PC-9 (cell line): Measurements from ENCODE around the gene VSIG10L. TPM values are rescaled to one million over a fixed set of nuclear protein-coding genes. Genes with fewer than 3 reads are reported as not detected.

Experiments used
- BruUV-seq: library from RNA; stranded (reverse); fragments of 400-500 nt; replicated peaks from 2 replicates; lab custom pipeline; 2021; lab: Mats Ljungman, UMichigan
- CTCF ChIA-PET: fragments of 300-600 bp; sonication (Branson Sonifier 250); formaldehyde crosslinking; loops from one replicate; lab custom pipeline; 2022; ENCODE audit warnings: antibody characterized with exemption; lab: Charles Lee
- POLR2A ChIA-PET: fragments of 300-600 bp; sonication (Branson Sonifier 250); formaldehyde crosslinking; loops from one replicate; lab custom pipeline; 2022; ENCODE audit warnings: antibody characterized with exemption; ENCODE audit not compliant: unreplicated experiment; lab: Charles Lee
- DNase-seq, 2 experiments: peaks; one replicate each; pipeline versions ENCODE4 v3.0.0 to v3.0.0-alpha.2; 2015 to 2022; ENCODE audit warnings: mixed read lengths in 1 of 2
- H2AFZ ChIP-seq: fragments of 200-600 bp; sonication (generic); 2 replicates; pipeline ENCODE4 v1.8.1; 2017; ENCODE audit warnings: antibody characterized with exemption
- H3F3A ChIP-seq: fragments of 200-600 bp; sonication (generic); 2 replicates; pipeline ENCODE4 v1.8.1; 2017; ENCODE audit warnings: antibody characterized with exemption, mild to moderate bottlenecking, low read depth; ENCODE audit not compliant: insufficient read depth
- H3K27ac ChIP-seq: fragments of 200-600 bp; sonication (generic); 2 replicates; pipeline ENCODE4 v1.6.1; 2016; ENCODE audit warnings: mixed run types
- H3K27me3 ChIP-seq: fragments of 200-600 bp; sonication (generic); 2 replicates; pipeline ENCODE4 v1.6.1; 2016; ENCODE audit warnings: low read depth, mixed run types; ENCODE audit not compliant: insufficient read depth
- H3K36me3 ChIP-seq: fragments of 200-600 bp; sonication (generic); 2 replicates; pipeline ENCODE4 v1.6.1; 2016; ENCODE audit warnings: low read depth, mixed run types
- H3K4me1 ChIP-seq: fragments of 200-600 bp; sonication (generic); replicated peaks from 2 replicates; pipeline ENCODE4 v1.6.1; 2016; ENCODE audit warnings: mixed run types; ENCODE audit not compliant: insufficient read depth
- H3K4me2 ChIP-seq: fragments of 200-600 bp; sonication (generic); 2 replicates; pipeline ENCODE4 v1.6.1; 2017; ENCODE audit warnings: mixed run types
- H3K4me3 ChIP-seq: fragments of 200-600 bp; sonication (generic); 2 replicates; pipeline ENCODE4 v1.6.1; 2016; ENCODE audit warnings: mixed run types
- H3K79me2 ChIP-seq: fragments of 200-600 bp; sonication (generic); 2 replicates; pipeline ENCODE4 v1.6.1; 2017; ENCODE audit warnings: low read depth, mixed run types
- H3K9me2 ChIP-seq: fragments of 200-600 bp; sonication (generic); 2 replicates; pipeline ENCODE4 v1.8.1; 2017; ENCODE audit warnings: mild to moderate bottlenecking; ENCODE audit not compliant: insufficient read depth
- H3K9me3 ChIP-seq: fragments of 200-600 bp; sonication (generic); 2 replicates; pipeline ENCODE4 v1.8.1; 2016; ENCODE audit warnings: low read depth; ENCODE audit not compliant: insufficient read depth
- H4K20me1 ChIP-seq: fragments of 200-600 bp; sonication (generic); 2 replicates; pipeline ENCODE4 v1.8.1; 2017; ENCODE audit not compliant: insufficient read depth
- CTCF ChIP-seq: fragments of 200-600 bp; sonication (generic); conservative IDR thresholded peaks from 2 replicates; pipeline ENCODE4 v1.6.1; 2017; ENCODE audit warnings: mixed run types, antibody characterized with exemption, mild to moderate bottlenecking, moderate library complexity
- EZH2 ChIP-seq: fragments of 200-600 bp; sonication (generic); IDR thresholded peaks from 2 replicates; pipeline ENCODE4 v1.8.0; 2017; ENCODE audit warnings: antibody characterized with exemption, low read depth
- intact Hi-C: fragments of 100-400 bp; cut with micrococcal nuclease; formaldehyde crosslinking; loops from one replicate; pipeline ENCODE4 v1.10.0; 2022; ENCODE audit not compliant: unreplicated experiment
- total RNA-seq: library from RNA; stranded (reverse); gene quantifications from 2 replicates; pipeline ENCODE4 v1.2.3, GENCODE V29; 2021

The VSIG10L gene
- total RNA-seq, 1 experiment from 2014 or later = 2.8 TPM

GRCh38 chr19:51325161-51325976 is 16.6 kb downstream of the VSIG10L start:
- H3K27me3 ChIP-seq = peaks cover 47% of the 10 kb centered on the region
- ChIA-PET CTCF (no interaction called here), POLR2A (no interaction called here)
- no TSS peak for BruUV-seq
- DNase-seq = no peak
- no peaks in the 10 kb centered on the region for H4K20me1 ChIP-seq
- no peak overlapping the region for H3K4me2 ChIP-seq
- no peak overlapping the region for H3K27ac ChIP-seq
- no peaks in the 10 kb centered on the region for H3F3A ChIP-seq
- TF ChIP-seq EZH2 = no peak
- no peak for TF ChIP-seq CTCF
- no peak overlapping the region for H3K4me3 ChIP-seq
- no peaks in the 10 kb centered on the region for H3K9me2 ChIP-seq
- H3K4me1 ChIP-seq = no peaks in the 10 kb centered on the region
- intact Hi-C loops = no loop called here
- no peaks in the 10 kb centered on the region for H3K79me2 ChIP-seq
- no peak overlapping the region for H2AFZ ChIP-seq
- no peaks in the 10 kb centered on the region for H3K9me3 ChIP-seq
- no peaks in the 10 kb centered on the region for H3K36me3 ChIP-seq

- no peaks in the 10 kb centered on the region for H3K36me3 ChIP-seq
- no peaks in the 10 kb centered on the region for H3K9me2 ChIP-seq
- no peaks in the 10 kb centered on the region for H3K9me3 ChIP-seq
- no peak overlapping the region for H3K4me3 ChIP-seq
- intact Hi-C loops = no loop called here
- H3K4me1 ChIP-seq = no peaks in the 10 kb centered on the region
- H4K20me1 ChIP-seq = no peaks in the 10 kb centered on the region
- no peak overlapping the region for H3K27ac ChIP-seq
- peaks cover 56% of the 10 kb centered on the region for H3K27me3 ChIP-seq
- no peaks in the 10 kb centered on the region for H3F3A ChIP-seq
- TF ChIP-seq EZH2 (no peak), CTCF (no peak)
- no TSS peak for BruUV-seq
- H3K4me2 ChIP-seq = no peak overlapping the region
- no peak overlapping the region for H2AFZ ChIP-seq
- ChIA-PET CTCF (no interaction called here), POLR2A (no interaction called here)
- DNase-seq = no peak
- H3K79me2 ChIP-seq = no peaks in the 10 kb centered on the region
Measured at GRCh38 chr19:51324167-51324481, 17.8 kb downstream of the VSIG10L start.

- peaks cover 61% of the 10 kb centered on the region for H3K27me3 ChIP-seq
- no peak overlapping the region for H3K27ac ChIP-seq
- POLR2A ChIA-PET = no interaction called here
- no peak overlapping the region for H2AFZ ChIP-seq
- BruUV-seq = no TSS peak
- DNase-seq = no peak
- H3K79me2 ChIP-seq = no peaks in the 10 kb centered on the region
- intact Hi-C loops = no loop called here
- no peaks in the 10 kb centered on the region for H4K20me1 ChIP-seq
- no peaks in the 10 kb centered on the region for H3F3A ChIP-seq
- no peaks in the 10 kb centered on the region for H3K4me1 ChIP-seq
- CTCF ChIA-PET = no interaction called here
- TF ChIP-seq EZH2 (no peak), CTCF (no peak)
- H3K9me3 ChIP-seq = no peaks in the 10 kb centered on the region
- H3K36me3 ChIP-seq = no peaks in the 10 kb centered on the region
- no peak overlapping the region for H3K4me3 ChIP-seq
- no peaks in the 10 kb centered on the region for H3K9me2 ChIP-seq
- no peak overlapping the region for H3K4me2 ChIP-seq
Measured at GRCh38 chr19:51323481-51324166, 18.3 kb downstream of the VSIG10L start.
